ENCODE results near the gene PLD1.
A peak's percentile ranks its signal among the peaks of the same experiment; 100 is the strongest.
"Not testable (repeated sequence)": the region's sequence is repeated elsewhere in the genome, so short reads cannot be mapped to it uniquely, and the experiment has no call there.

Gene PLD1

DNA sequence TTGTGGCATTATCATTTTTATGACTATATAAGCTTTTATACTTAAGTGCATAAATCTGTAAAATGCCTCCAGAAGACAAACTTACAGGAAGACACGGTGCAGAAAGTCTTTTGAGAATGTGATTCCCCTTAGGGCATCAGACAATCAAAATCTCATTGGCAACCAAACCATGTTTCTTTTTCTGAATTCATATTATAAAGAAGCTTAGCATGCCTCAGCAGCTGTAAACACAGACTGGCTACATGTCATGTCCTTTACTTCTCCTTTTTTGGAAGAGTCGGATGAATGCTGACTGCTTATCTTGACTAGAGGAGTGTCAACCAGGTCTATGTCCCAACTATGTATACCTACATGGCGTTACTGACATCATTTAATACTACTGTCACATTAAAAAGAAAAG, 150.1 kb downstream of the PLD1 start:
- DNase-seq (ENCODE audit: low spot score), result no peak

DNA sequence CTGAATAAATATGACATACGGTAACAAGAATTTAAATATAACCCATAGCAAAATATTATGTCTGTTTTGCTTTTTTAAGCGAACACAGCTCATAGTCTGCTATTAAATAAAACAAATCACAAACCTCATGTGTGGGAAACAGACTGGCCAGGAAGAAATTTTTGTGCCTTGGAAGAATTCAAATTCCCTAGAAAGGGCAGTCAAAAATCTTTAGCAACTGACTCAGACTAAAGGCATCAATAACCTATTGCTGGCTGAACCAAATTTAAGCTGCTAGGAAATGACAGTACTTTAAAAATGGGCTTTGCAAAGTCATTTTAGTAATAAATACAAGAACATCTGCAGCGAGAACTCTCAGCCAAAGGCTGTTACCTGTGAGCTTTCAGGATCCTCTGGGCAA, 151.4 kb downstream of the PLD1 start:
- no peak for DNase-seq (ENCODE audit: low spot score)

DNA sequence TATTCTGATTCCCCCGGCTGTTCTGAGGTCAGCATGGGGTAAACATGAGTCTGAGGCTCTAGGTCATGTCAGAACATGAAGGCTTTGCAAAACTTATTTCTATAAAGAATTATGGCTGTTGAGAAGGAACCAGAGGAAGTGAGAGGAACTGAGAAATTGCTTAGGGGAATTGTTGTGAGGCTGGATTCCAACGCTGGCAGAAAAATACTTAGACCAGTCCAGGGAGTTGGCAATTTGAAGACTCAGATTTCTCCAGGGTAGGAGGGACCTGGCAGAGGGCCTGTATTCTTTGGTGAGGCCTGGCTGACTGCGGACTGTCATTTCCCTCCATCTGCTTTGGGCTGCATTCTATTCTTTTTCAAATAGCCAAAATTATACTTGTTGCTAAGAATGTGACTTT, 155.5 kb downstream of the PLD1 start:
- no peak for DNase-seq (ENCODE audit: low spot score)

GRCh38 chr3:171654326-171654725, 156.0 kb downstream of the PLD1 start:
- DNase-seq (ENCODE audit: low spot score), result no peak

GRCh38 chr3:171653701-171654100, 156.6 kb downstream of the PLD1 start:
- no peak for DNase-seq (ENCODE audit: low spot score)

GRCh38 chr3:171652932-171653331, 157.4 kb downstream of the PLD1 start:
- DNase-seq (ENCODE audit: low spot score), result no peak

- DNase-seq (ENCODE audit: low spot score), result no peak
Observed at GRCh38 chr3:171649911-171650592, 160.2 kb downstream of the PLD1 start.

DNA sequence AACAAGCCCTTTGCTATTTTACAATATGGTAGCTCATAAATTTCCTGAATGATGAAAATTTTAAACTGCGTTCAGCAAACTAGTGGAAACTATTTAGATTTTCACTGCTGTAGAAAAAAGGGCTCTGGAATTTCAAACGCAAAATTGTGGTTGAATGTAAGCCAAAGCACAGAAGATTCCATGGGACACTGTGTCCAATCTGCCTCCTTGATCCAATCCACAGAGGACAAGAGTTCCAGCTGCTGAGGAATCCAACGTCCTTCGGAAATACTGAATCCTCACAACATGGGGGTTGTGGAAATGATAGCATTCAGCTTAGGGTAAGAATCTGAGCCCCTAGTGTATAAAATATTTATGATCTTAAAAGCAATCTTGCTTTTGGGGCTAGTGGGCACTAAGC, 161.0 kb downstream of the PLD1 start:
- DNase-seq (ENCODE audit: low spot score), result no peak

DNA sequence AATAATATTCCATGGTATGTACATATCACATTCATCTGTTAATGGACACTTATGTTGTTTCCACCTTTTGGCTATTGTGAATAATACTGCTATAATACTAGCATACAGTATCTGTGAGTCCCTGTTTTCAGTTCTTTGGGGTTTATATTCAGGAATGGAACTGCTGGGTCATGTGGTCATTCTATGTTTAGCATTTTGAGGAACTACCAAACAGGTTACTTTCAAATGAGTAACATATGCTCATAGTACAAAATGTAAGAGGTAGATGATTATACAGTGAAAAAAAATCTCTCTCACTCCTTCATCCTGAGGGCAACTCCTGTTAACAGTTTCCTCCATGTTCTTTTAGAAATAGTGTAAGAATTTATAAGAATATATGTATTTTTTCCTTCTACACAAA, 162.2 kb downstream of the PLD1 start:
- no peak for DNase-seq (ENCODE audit: low spot score)

DNA sequence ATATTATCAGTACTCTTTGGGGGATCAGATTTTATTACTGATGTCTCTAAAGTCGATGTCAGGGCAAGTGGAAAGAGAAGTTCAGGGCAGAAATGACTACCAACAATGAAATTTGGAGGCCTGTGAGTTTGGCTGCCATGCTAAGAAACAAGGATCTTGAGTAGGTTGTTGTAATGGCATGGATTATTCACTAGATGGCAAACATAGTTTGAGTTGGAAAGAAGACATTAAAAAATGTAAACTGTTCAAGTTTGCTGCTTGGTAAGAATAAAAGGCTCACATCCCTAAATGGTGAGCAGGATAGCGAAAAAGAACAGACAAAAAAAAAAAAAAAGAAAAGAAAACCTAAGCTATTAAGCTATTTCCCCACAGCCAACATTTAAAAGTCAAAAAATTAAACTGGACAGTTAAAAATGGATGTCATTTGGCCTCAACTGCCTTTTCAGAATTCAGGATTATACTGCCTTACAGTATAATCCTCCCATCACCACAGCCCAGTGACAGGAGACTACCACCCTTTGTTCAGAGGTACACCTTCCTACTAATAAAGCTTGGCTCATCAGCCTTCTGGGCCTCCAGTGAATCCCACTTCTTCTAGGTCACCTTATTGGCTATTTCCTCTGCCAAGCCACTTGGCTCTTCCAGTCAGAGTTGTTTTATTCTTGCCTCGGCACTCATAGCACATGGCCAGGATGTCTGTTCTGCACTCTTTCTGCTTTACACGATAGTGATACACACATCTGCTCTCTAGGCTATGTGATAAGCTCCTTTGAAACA, 163.7 kb downstream of the PLD1 start:
- no peak for DNase-seq (ENCODE audit: low spot score)

DNA sequence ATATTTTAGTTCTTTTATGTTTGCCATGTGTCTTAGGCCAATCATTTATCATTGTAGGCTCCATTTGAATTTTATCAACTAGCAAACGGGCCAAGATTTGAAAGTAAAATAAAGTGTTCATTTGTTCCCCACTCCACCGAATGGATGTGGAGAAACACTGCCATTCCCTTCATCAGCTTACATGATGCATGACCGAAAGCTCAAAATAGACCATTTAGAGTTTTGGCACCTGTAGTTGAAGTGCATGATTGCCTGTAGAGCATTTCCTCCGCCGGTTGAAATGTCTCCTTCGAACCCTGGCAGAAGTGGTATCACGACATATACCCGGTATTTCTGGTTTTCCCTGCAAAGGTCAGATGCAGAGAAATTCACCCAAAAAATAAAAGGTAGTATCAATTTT, 165.6 kb downstream of the PLD1 start:
- no peak for DNase-seq (ENCODE audit: low spot score)

DNA sequence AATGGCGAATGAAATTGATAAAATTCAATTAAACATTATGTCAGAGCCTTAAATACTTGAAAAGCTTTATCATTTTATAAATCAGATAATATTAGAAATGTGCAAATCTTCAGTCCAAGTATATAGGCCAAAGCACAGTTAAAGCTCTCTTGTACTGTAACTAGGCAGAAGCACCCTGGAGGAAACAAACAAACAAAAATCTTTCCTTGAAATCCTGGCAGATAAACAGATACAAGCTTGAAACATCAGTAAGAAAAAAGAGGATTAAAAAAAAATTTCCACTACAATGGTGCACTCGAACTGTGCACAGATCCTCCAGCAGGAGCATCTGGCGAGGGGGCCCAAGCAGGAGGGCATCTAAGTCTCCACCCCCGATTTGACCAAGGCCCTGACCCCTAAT, 166.6 kb downstream of the PLD1 start:
- DNase-seq (ENCODE audit: low spot score), result no peak

- DNase-seq (ENCODE audit: low spot score), result no peak
Observed at GRCh38 chr3:171643033-171643432, 167.2 kb downstream of the PLD1 start.

- DNase-seq (ENCODE audit: low spot score), result peak; percentile 60
Observed at GRCh38 chr3:171640520-171641412, 169.5 kb downstream of the PLD1 start.

DNA sequence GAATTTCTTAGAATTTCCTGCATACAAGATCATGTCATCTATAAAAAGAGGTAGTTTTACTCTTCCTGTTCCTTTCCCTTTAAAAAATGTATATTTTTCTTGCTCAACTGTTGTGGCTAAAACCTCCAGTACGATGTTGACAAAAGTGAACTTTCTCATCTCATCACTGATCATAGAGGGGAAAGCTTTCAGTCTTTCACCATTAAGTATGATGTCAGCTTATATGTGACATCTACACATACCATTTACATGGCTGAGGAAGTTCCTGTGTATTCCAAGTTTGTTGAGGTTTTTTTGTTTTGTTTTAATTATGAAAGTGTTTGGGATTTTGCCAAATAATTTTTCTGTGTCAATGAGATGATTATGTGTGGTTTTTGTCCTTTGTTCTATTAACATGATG, 173.6 kb downstream of the PLD1 start:
- no peak for DNase-seq (ENCODE audit: low spot score)

GRCh38 chr3:171632766-171633165, 177.5 kb downstream of the PLD1 start:
- no peak for DNase-seq (ENCODE audit: low spot score)

- not testable (repeated sequence) for DNase-seq (ENCODE audit: low spot score)
Observed at GRCh38 chr3:171626799-171627198, 183.5 kb downstream of the PLD1 start.

DNA sequence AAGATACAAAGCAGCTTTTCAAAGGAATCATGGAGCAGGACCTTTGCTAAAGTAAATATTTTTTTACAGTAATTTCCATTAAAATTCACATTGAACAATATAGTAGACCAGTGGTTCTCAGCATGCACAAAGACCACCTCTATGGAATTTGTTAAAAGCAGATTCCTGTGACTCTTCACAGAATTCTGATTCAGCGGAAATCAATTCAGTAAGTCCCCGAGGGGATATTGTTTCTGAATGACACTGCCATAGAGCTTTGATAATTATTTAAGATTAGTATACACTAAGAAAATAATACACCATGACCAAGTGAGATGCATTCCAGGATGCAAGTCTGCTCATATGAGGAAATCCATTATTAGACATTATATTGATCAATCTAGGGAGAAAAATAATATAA, 188.2 kb downstream of the PLD1 start:
- no peak for DNase-seq (ENCODE audit: low spot score)

- DNase-seq (ENCODE audit: low spot score), result no peak
Observed at GRCh38 chr3:171620825-171621434, 189.4 kb downstream of the PLD1 start.

DNA sequence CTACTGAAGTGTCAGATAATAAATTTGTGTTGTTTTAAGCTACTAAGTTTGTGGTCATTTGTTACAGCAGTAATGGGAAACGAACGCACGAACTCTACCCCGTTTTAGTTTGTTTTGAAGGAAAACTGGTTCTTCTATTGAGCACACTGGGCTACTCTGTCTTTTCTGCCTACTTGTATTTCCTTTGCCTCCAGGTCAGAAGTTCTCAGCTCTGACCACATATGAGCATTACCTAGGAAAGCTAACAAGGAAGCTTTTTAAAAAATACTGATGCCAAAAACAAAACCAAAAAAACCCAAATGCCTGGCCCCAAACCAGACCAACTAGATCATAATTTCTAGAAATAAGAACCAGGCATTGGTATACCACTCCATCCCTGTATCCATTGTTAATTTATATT, 193.5 kb downstream of the PLD1 start:
- no peak for DNase-seq (ENCODE audit: low spot score)

DNA sequence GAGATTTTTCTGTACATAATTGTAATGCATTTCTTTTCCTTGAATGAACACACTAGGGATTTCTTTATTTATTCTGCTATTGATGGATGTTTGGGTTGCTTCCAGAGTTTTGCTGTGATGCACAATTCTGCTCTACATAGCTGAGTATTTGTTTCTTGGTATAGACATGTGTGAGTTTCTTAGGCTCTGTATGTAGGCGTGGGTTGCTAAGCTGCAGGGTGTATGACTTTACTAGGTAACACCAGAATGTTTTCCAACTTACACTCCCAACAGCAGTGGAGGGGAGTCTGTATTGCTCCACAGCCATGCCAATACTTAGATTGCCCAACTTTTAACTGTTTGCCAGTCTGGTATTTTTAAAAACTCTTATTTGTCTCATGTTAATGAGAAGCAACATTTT, 194.6 kb downstream of the PLD1 start:
- DNase-seq (ENCODE audit: low spot score), result no peak

GRCh38 chr3:171615281-171615680, 195.0 kb downstream of the PLD1 start:
- DNase-seq (ENCODE audit: low spot score), result no peak

Data from ecto neural progenitor cell (in vitro differentiated cells).